D721Med (cell line): ENCODE results near the gene RASIP1.
"Not testable (repeated sequence)": the region's sequence is repeated elsewhere in the genome, so short reads cannot be mapped to it uniquely, and the experiment has no call there.

Source experiments
- DNase-seq: peaks from one replicate; pipeline ENCODE4 v3.0.0; 2011; ENCODE audit warnings: low spot score; ENCODE audit not compliant: insufficient read length
- FAIRE-seq: peaks from 2 replicates; lab custom pipeline; 2011; peaks lifted over from hg19 to GRCh38; lab: Jason Lieb, UNC
- CTCF ChIP-seq: IDR thresholded peaks from 2 replicates; pipeline ENCODE4 v1.5.1; 2012; ENCODE audit warnings: mild to moderate bottlenecking, control low read depth; ENCODE audit not compliant: insufficient read depth; ENCODE audit errors: missing control alignments

RASIP1 gene

GRCh38 chr19:48724796-48725753, 15.3 kb downstream of the RASIP1 start:
- FAIRE-seq (no peak), DNase-seq (no peak)
- no peak for TF ChIP-seq CTCF

- no peak for TF ChIP-seq CTCF
- FAIRE-seq (no peak), DNase-seq (no peak)
Observed at GRCh38 chr19:48722196-48722708, 18.2 kb downstream of the RASIP1 start.

- peak; percentile 98 for DNase-seq
- peak; percentile 32 for FAIRE-seq
- no peak for TF ChIP-seq CTCF
Observed at GRCh38 chr19:48720613-48721296, 19.7 kb downstream of the RASIP1 start.

- no peak for FAIRE-seq
- TF ChIP-seq CTCF: no peak
- no peak for DNase-seq
Observed at GRCh38 chr19:48720251-48720612, 20.2 kb downstream of the RASIP1 start.

- no peak for DNase-seq
- TF ChIP-seq CTCF: no peak
- no peak for FAIRE-seq
Observed at GRCh38 chr19:48719263-48720171, 20.9 kb downstream of the RASIP1 start, which contains the start of gene MAMSTR. TSS of gene MAMSTR (minus strand) at chr19:48719725. CDS start at chr19:48719031, 694 bp downstream.

GRCh38 chr19:48718711-48719231, 21.6 kb downstream of the RASIP1 start:
- no peak for TF ChIP-seq CTCF
- no peak for FAIRE-seq
- DNase-seq: no peak

GRCh38 chr19:48718106-48718505, 22.3 kb downstream of the RASIP1 start:
- DNase-seq, FAIRE-seq: not testable (repeated sequence)
